Transverse colon (tissue), 4 donors: ENCODE data around the gene BORCS8. TPM values are rescaled to one million over a fixed set of nuclear protein-coding genes. Genes with fewer than 3 reads are reported as not detected.

Source experiments
- DNase-seq: peaks from one replicate; pipeline ENCODE4 v3.0.0-alpha.2; 2019
- H3K27ac ChIP-seq, 4 donors: fragments of 200-600 bp; sonication (generic); 2 replicates each; pipeline ENCODE4 v1.5.1; 2016 to 2018; ENCODE audit warnings: inconsistent platforms in 4 of 4
- H3K27me3 ChIP-seq: fragments of 200-600 bp; sonication (generic); 2 replicates; pipeline ENCODE4 v1.5.1; 2017; ENCODE audit warnings: inconsistent platforms
- H3K36me3 ChIP-seq, 4 donors: fragments of 200-600 bp; sonication (generic); 2 replicates each; pipeline ENCODE4 v1.5.1; 2017 to 2019; ENCODE audit warnings: inconsistent platforms in 4 of 4
- H3K4me1 ChIP-seq, 4 donors: fragments of 200-600 bp; sonication (generic); 2 replicates each; pipeline ENCODE4 v1.5.1; 2017 to 2020; ENCODE audit warnings: inconsistent platforms in 4 of 4
- H3K4me3 ChIP-seq, 4 donors: fragments of 200-600 bp; sonication (generic); 1 replicate in 1 of 4; 2 replicates in 3 of 4; pipeline versions ENCODE4 v1.5.1 to v1.6.1; 2017 to 2019; ENCODE audit warnings: inconsistent platforms in 4 of 4
- H3K9me3 ChIP-seq, 2 donors: fragments of 200-600 bp; sonication (generic); 2 replicates each; pipeline ENCODE4 v1.5.1; 2017 to 2019; ENCODE audit warnings: inconsistent platforms in 2 of 2
- EP300 ChIP-seq: sonication (generic); formaldehyde crosslinking; IDR thresholded peaks from one replicate; pipeline ENCODE4 v1.6.1; 2017; ENCODE audit warnings: antibody characterized with exemption, low read depth
- POLR2A ChIP-seq: fragments of 450-650 bp; IDR thresholded peaks from one replicate; pipeline ENCODE4 v1.6.1; 2016; ENCODE audit warnings: antibody characterized with exemption, mild to moderate bottlenecking, moderate library complexity
- POLR2AphosphoS5 ChIP-seq, 3 donors: sonication (generic); formaldehyde crosslinking; IDR thresholded peaks; one replicate each; pipeline ENCODE4 v1.6.1; 2016; ENCODE audit warnings: antibody characterized with exemption in 3 of 3
- WGBS, 2 donors: methylation state at CpG; one replicate each; pipeline ENCODE4 v1.1.5; 2018; ENCODE audit warnings: low coverage in 1 of 2; 5-methylcytosine and 5-hydroxymethylcytosine counted together
- in situ Hi-C, 4 donors: fragments of 200-750 bp; cut with MboI; loops; one replicate each; pipeline versions ENCODE4 v1.15.0 to v1.15.1; 2017; ENCODE audit warnings: low sequenced_read_pairs in 3 of 4, low pct_ligation_motif_present in 1 of 4, low pct_unique_long_range_greater_than_20kb in 1 of 4
- intact Hi-C: fragments of 100-400 bp; cut with DNase I; formaldehyde crosslinking; loops from one replicate; pipeline ENCODE4 v1.15.1; 2023; ENCODE audit warnings: low total_unique reads
- total RNA-seq, 4 donors: library from RNA; depleted of rRNA; stranded (reverse); fragments of >200 nt; gene quantifications; one replicate each; pipeline ENCODE4 v1.1.0, GENCODE V29; 2016
- TF ChIP-seq, protein P1 (sequence below), 5 experiments: fragments of 200-600 bp in 3 of 5; fragments of 450-650 bp in 2 of 5; sonication (generic) in 3 of 5; IDR thresholded peaks; 1 replicate in 2 of 5; 2 replicates in 3 of 5; pipeline ENCODE4 v1.5.1; 2016 to 2017; ENCODE audit warnings: antibody characterized with exemption in 5 of 5, inconsistent platforms in 3 of 5, mild to moderate bottlenecking in 2 of 5, moderate library complexity in 1 of 5

BORCS8 gene
- total RNA-seq, 4 donors from 2014 or later, result 13.0 to 132 (median 26.6) TPM

DNA sequence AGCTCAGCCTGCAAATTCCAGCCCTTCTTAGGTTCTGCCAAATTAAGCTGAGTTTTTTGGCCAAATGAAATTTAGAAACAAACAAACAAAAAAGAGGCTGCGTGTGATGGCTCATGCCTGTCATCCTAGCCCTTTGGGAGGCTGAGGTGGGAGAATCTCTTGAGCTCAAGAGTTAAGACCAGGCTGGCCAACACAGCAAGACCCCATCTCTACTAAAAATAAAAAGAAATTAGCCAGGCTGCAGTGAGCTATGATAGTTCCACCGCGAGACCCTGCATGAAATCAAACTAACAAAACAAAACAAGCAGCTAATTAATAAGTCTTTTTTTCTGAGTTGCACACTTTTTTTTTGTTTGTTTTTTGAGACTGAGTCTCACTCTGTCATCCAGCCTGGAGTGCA is 37.7 kb upstream of the BORCS8 start:
- 78 to 89% methylated on average over 3 of the region's 3 CpGs for WGBS, 2 donors
- in situ Hi-C loops (no loop called here), intact Hi-C loops (no loop called here)

DNA sequence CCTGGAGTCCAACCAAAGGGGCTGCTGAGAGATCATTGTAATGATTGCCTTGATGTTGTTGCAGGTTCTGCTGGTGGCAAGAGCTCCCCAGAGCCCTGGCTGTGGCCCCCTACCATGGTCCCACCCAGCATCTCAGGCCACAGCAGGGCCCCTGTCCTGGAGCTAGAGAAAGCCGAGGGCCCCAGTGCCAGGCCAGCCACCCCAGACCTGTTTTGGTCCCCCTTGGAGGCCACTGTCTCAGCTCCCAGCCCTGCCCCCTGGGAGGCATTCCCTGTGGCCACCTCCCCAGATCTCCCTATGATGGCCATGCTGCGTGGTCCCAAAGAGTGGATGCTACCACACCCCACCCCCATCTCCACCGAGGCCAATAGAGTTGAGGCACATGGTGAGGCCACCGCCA is 35.3 kb upstream of the BORCS8 start:
- Histone ChIP-seq H3K27me3 (peaks cover 50% of the 10 kb centered on the region), H3K4me3 (no peak overlapping the region), H3K9me3 (no peaks in the 10 kb centered on the region), H3K27ac (no peak overlapping the region), H3K36me3 (no peaks in the 10 kb centered on the region), H3K4me1 (peaks cover 0 to 11% (median 7%) of the 10 kb centered on the region in 4 donors)
- TF ChIP-seq, protein P1, sequence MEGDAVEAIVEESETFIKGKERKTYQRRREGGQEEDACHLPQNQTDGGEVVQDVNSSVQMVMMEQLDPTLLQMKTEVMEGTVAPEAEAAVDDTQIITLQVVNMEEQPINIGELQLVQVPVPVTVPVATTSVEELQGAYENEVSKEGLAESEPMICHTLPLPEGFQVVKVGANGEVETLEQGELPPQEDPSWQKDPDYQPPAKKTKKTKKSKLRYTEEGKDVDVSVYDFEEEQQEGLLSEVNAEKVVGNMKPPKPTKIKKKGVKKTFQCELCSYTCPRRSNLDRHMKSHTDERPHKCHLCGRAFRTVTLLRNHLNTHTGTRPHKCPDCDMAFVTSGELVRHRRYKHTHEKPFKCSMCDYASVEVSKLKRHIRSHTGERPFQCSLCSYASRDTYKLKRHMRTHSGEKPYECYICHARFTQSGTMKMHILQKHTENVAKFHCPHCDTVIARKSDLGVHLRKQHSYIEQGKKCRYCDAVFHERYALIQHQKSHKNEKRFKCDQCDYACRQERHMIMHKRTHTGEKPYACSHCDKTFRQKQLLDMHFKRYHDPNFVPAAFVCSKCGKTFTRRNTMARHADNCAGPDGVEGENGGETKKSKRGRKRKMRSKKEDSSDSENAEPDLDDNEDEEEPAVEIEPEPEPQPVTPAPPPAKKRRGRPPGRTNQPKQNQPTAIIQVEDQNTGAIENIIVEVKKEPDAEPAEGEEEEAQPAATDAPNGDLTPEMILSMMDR (IDR thresholded peaks at IDR 0.05), result no peak
- TF ChIP-seq POLR2A (no peak), POLR2AphosphoS5 (IDR thresholded peaks at IDR 0.05) (no peak)
- 86% methylated on average over 4 of the region's 4 CpGs; no CpG with 5 or more reads in 1 of the 2 donors for whole genome bisulfite sequencing, 2 donors
- no peak for DNase-seq
- in situ Hi-C loops, result no loop called here
- intact Hi-C loops, result no loop called here

More for the DNA sequence above, 37.7 kb upstream of the BORCS8 start:
- no peak for DNase-seq
- no peak overlapping the region for H3K27ac ChIP-seq
- H3K27me3 ChIP-seq, result peaks cover 39% of the 10 kb centered on the region
- peaks cover 0 to 9% (median 5%) of the 10 kb centered on the region in 4 donors for H3K4me1 ChIP-seq
- peaks cover 5 to 11% of the 10 kb centered on the region in 2 donors for H3K9me3 ChIP-seq
- TF ChIP-seq EP300, result no peak
- TF ChIP-seq POLR2A, result no peak
- TF ChIP-seq, protein P1 (IDR thresholded peaks at IDR 0.05), result no peak
- no peak for TF ChIP-seq POLR2AphosphoS5 (IDR thresholded peaks at IDR 0.05)
- no peaks in the 10 kb centered on the region for H3K36me3 ChIP-seq
- H3K4me3 ChIP-seq, result no peak overlapping the region

DNA sequence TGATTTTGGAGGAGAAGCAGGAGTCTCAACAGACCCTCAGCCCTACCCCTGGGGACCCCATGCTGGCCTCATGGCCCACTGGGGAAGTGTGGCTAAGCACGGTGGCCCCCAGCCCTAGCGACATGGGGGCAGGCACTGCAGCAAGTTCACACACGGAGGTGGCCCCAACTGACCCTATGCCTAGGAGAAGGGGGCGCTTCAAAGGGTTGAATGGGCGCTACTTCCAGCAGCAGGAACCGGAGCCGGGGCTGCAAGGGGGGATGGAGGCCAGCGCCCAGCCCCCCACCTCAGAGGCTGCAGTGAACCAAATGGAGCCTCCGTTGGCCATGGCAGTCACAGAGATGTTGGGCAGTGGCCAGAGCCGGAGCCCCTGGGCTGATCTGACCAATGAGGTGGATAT is 34.7 kb upstream of the BORCS8 start:
- WGBS, 2 donors, result 59% methylated on average over 10 of the region's 10 CpGs; no CpG with 5 or more reads in 1 of the 2 donors
- no peaks in the 10 kb centered on the region for H3K9me3 ChIP-seq
- H3K36me3 ChIP-seq, result no peaks in the 10 kb centered on the region
- H3K4me1 ChIP-seq, result peaks cover 0 to 11% (median 7%) of the 10 kb centered on the region in 4 donors
- in situ Hi-C loops (no loop called here), intact Hi-C loops (no loop called here)
- no peak for DNase-seq
- H3K27ac ChIP-seq, result no peak overlapping the region
- H3K27me3 ChIP-seq, result peaks cover 50% of the 10 kb centered on the region
- no peak overlapping the region for H3K4me3 ChIP-seq
- no peak for TF ChIP-seq POLR2A
- TF ChIP-seq EP300, result no peak
- no peak for TF ChIP-seq POLR2AphosphoS5 (IDR thresholded peaks at IDR 0.05)
- TF ChIP-seq, protein P1 (IDR thresholded peaks at IDR 0.05), result no peak

DNA sequence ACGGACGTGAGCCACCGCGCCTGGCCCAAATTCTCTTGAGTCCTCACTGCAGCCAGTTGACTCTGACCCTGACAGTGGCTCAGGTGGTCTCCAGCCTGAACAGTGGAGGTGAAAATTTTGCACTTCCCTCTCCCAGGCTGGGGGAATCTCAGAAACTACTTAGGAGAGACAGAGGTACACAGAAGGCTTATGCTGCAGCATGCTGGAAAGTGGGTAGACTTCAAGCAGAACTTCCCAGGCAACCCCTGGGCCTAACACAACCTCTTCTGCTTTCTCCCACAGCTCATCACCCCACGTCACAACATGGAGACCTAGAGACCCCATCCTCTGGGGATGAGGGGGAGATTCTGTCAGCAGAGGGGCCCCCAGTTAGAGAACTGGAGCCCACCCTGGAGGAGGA is 34.3 kb upstream of the BORCS8 start:
- WGBS, 2 donors, result 90% methylated on average over 5 of the region's 5 CpGs; no CpG with 5 or more reads in 1 of the 2 donors
- Histone ChIP-seq H3K9me3 (no peaks in the 10 kb centered on the region), H3K4me1 (peaks cover 0 to 11% (median 7%) of the 10 kb centered on the region in 4 donors), H3K27ac (no peak overlapping the region), H3K36me3 (no peaks in the 10 kb centered on the region), H3K4me3 (no peak overlapping the region), H3K27me3 (peaks cover 50% of the 10 kb centered on the region)
- intact Hi-C loops, result no loop called here
- TF ChIP-seq POLR2A, result no peak
- TF ChIP-seq, protein P1 (IDR thresholded peaks at IDR 0.05), result no peak
- no peak for TF ChIP-seq POLR2AphosphoS5 (IDR thresholded peaks at IDR 0.05)
- TF ChIP-seq EP300, result no peak
- in situ Hi-C loops, result no loop called here
- no peak for DNase-seq
